Common myeloid progenitor, CD34-positive (primary cell): ENCODE results near the gene MEGF11.
A peak's percentile ranks its signal among the peaks of the same experiment; 100 is the strongest.

ENCODE experiments used
- CTCF ChIA-PET: fragments of 350-600 bp; sonication (Branson Sonifier 250); formaldehyde crosslinking; loops from one replicate; lab custom pipeline; 2021; ENCODE audit warnings: antibody characterized with exemption; lab: Charles Lee
- POLR2A ChIA-PET: fragments of 350-600 bp; sonication (Branson Sonifier 250); formaldehyde crosslinking; loops from one replicate; lab custom pipeline; 2021; ENCODE audit warnings: antibody characterized with exemption; lab: Charles Lee
- DNase-seq, 3 donors: peaks; one replicate each; pipeline versions ENCODE4 v3.0.0 to v3.0.0-alpha.2; 2013
- H3K27ac ChIP-seq, 2 experiments: 1 replicate in 1 of 2; 2 replicates in 1 of 2; pipeline ENCODE4 v1.7.0; 2013; ENCODE audit warnings: inconsistent platforms in 2 of 2, low read length in 2 of 2, mild to moderate bottlenecking in 2 of 2, low read depth in 1 of 2, moderate library complexity in 1 of 2; ENCODE audit not compliant: severe bottlenecking in 2 of 2, insufficient read depth in 1 of 2, poor library complexity in 1 of 2
- H3K27me3 ChIP-seq, 5 experiments: replicated peaks in 2 of 5; 1 replicate in 3 of 5; 2 replicates in 2 of 5; pipeline versions ENCODE4 v1.6.1 to v1.7.0; 2013; ENCODE audit warnings: low read length in 4 of 5, mild to moderate bottlenecking in 2 of 5, moderate library complexity in 2 of 5, inconsistent platforms in 1 of 5; ENCODE audit not compliant: insufficient read depth in 5 of 5, control insufficient read depth in 4 of 5
- H3K36me3 ChIP-seq, 4 experiments: 1 replicate in 2 of 4; 2 replicates in 2 of 4; pipeline versions ENCODE4 v1.6.1 to v1.7.0; 2013; ENCODE audit warnings: low read length in 3 of 4, control low read depth in 1 of 4, mild to moderate bottlenecking in 1 of 4; ENCODE audit not compliant: control insufficient read depth in 4 of 4, insufficient read depth in 4 of 4
- H3K4me1 ChIP-seq, 4 experiments: 1 replicate in 3 of 4; 2 replicates in 1 of 4; pipeline versions ENCODE4 v1.6.1 to v1.7.1; 2013; ENCODE audit warnings: low read length in 3 of 4, mild to moderate bottlenecking in 3 of 4, control low read depth in 1 of 4, inconsistent platforms in 1 of 4, moderate library complexity in 1 of 4; ENCODE audit not compliant: control insufficient read depth in 4 of 4, insufficient read depth in 4 of 4; ENCODE audit errors: control extremely low read depth in 1 of 4
- H3K4me3 ChIP-seq, 7 experiments: 1 replicate in 4 of 7; 2 replicates in 3 of 7; pipeline versions ENCODE4 v1.5.1 to v1.7.0; 2013; ENCODE audit warnings: mild to moderate bottlenecking in 7 of 7, low read length in 6 of 7, moderate library complexity in 6 of 7, inconsistent platforms in 2 of 7, low read depth in 2 of 7, control low read depth in 1 of 7; ENCODE audit not compliant: insufficient read depth in 4 of 7, control insufficient read depth in 1 of 7; ENCODE audit errors: extremely low read depth in 1 of 7
- H3K9me3 ChIP-seq, 5 experiments: 1 replicate in 4 of 5; 2 replicates in 1 of 5; pipeline versions ENCODE4 v1.6.1 to v1.7.1; 2013; ENCODE audit warnings: low read length in 4 of 5, mild to moderate bottlenecking in 2 of 5, inconsistent platforms in 1 of 5, low read depth in 1 of 5, moderate library complexity in 1 of 5; ENCODE audit not compliant: control insufficient read depth in 4 of 5, insufficient read depth in 2 of 5; ENCODE audit errors: control extremely low read depth in 1 of 5
- WGBS: methylation state at CpG from one replicate; pipeline ENCODE4 v1.1.5; 2013; ENCODE audit not compliant: insufficient coverage; 5-methylcytosine and 5-hydroxymethylcytosine counted together

The MEGF11 gene

DNA sequence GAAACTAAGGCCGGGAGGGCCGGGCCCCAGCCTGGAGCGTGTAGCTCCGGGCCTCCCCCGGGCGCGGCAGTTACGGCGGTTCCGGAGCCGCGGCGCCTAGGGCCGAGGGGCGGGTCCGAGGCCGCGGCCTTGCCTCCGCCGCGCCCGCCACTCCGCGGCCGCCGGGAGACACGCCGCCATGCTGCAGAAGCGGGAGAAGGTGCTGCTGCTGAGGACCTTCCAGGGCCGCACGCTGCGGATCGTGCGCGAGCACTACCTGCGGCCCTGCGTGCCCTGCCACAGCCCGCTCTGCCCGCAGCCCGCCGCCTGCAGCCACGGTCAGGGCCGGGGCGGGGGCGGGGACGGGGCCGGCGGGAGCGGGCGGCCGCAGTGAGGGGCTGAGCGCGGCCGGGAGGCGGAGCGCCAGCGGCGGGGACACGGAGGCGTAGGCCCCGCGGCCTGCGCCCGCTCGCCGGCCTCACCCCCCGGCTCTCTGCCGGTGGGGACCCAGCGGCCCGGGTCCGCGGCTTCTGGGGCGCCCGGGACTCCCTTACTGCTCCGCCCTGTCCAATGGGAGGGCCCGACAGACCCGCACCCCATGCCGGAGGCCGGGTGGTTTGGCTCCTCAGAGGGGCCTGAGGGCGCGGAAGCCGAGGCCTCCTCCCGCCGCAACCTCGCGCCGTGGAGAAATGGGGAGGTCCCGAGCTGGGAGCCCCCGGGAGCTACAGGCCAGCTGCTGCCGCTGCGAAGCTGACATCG is 40.0 kb upstream of the MEGF11 start, which contains the start of gene DIS3L:
DIS3L (plus strand) TSS at position 150 of the 738 bp plus-strand sequence; CDS start at position 179, 29 bp downstream.
- peak within 1 kb of the TSS; percentile 53 to 89 (median 69) for H3K4me3 ChIP-seq
- no peaks in the 10 kb centered on the region for H3K27me3 ChIP-seq
- WGBS: under 1% methylated on average over 76 of the region's 92 CpGs
- peaks cover 17 to 40% (median 27%) of the 10 kb centered on the region in 4 experiments for H3K4me1 ChIP-seq
- no peaks in the 10 kb centered on the region for H3K9me3 ChIP-seq
- peak within 1 kb of the TSS; percentile 86 to 90 for H3K27ac ChIP-seq
- POLR2A ChIA-PET: interaction anchor here (0.6 to 1.2 kb wide), 2 partner anchors 9 to 429 kb away, joined by 3 read pairs; no protein-coding TSS in a partner anchor
- DNase-seq: peak; percentile 66 to 86 (median 83)
- CTCF ChIA-PET: interaction anchor here (1.2 kb wide), 1 partner anchor 203 kb away, joined by 3 read pairs; no protein-coding TSS in a partner anchor
- H3K36me3 ChIP-seq: peaks cover 0 to 14% (median 5%) of the 10 kb centered on the region in 4 experiments

DNA sequence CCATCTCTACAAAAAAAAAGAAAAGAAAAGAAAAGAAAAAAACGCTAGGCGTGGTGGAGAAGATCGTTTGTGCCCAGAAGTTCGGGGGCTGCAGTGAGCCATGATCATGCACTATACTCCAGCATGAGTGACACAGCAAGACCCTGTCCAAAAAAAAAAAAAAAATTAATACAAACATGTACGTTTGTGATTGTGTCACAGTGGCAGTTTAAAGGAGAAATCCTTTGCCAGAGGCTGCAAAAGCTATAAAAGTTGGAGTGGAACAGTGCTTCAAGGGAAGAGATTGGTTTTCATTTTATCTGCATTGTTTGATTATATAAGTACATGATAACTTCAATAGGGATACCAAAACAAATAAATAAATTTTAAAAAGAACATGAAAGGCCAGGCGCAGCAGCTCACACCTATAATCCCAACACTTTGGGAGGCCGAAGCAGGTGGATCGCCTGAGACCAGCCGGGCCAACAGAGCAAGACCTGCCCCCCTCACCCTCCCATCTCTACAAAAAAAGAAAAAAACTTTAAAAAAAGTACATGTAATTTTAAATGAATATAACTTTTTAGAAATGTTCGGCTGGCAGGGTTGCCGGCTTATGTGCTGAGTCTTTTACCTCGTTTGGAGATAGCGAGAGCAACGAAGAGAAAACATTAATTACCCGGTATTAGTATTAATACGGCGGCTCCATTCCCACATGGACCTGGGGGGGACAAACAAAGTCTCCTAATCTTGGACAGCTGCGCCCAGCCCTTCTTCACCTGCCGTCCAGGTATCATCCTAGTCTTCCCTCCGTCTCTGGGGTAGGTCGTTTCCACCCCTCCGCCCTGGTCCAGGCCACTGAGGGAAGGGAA is 39.2 kb upstream of the MEGF11 start:
- peaks cover 0 to 8% (median 1%) of the 10 kb centered on the region in 4 experiments for H3K36me3 ChIP-seq
- peaks cover 17 to 40% (median 27%) of the 10 kb centered on the region in 4 experiments for H3K4me1 ChIP-seq
- peak overlapping the region; percentile 86 to 90 for H3K27ac ChIP-seq
- peak overlapping the region; percentile 53 to 89 (median 69) for H3K4me3 ChIP-seq
- H3K27me3 ChIP-seq: no peaks in the 10 kb centered on the region
- DNase-seq: peak in 2 of 3 donors; percentile 73 to 80
- no peaks in the 10 kb centered on the region for H3K9me3 ChIP-seq
- CTCF ChIA-PET: interaction anchor here (1.2 kb wide), 1 partner anchor 204 kb away, joined by 3 read pairs; no protein-coding TSS in a partner anchor
- WGBS: 10% methylated on average over 11 of the region's 22 CpGs
- POLR2A ChIA-PET: no interaction called here

DNA sequence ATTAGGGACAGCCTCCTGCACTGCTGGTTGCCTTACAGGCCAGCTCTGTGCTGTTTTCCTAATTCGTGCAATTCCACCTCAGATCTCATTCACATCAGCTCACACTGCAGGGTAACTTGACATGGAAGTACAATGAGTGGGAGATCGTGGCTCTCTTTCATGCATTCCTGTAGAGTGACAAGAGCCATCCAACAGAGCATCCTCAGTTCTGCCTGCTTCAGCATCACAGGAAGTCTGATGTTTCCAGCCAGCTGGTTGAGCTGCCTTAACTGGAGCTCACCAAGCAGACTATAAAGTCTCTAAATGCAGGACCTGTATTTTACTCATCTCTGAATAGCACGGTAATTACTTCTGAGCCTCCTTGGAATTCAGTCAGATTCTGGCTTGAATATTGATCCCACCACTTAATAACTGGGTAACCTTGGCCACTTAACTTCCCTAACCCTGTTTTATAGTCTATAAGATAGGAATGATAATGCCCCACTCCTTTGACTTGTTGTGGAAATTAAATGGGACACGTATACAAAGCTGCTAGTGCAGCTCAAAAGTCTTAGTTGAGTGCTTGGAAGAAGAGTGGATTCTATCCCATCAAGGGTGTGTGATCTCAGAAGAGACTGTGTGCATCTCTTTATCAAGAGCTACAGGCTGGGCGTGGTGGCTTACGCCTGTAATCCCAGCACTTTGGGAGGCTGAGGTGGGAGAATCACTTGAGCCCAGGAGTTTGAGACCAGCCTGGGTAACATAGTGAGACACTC is 38.4 kb upstream of the MEGF11 start:
- POLR2A ChIA-PET: interaction anchor here (0.5 to 0.6 kb wide), 3 partner anchors 180 to 1701 kb away, joined by 3 read pairs; no protein-coding TSS in a partner anchor
- peak overlapping the region in 4 of 7 experiments; percentile 69 to 89 (median 74) for H3K4me3 ChIP-seq
- H3K36me3 ChIP-seq: peaks cover 0 to 4% (median 0%) of the 10 kb centered on the region in 4 experiments
- H3K27ac ChIP-seq: peak overlapping the region in 1 of 2 experiments; percentile 90
- WGBS: 92% methylated on average over 4 of the region's 6 CpGs
- peaks cover 17 to 40% (median 28%) of the 10 kb centered on the region in 4 experiments for H3K4me1 ChIP-seq
- DNase-seq: no peak
- CTCF ChIA-PET: interaction anchor here (0.8 to 1.2 kb wide), 2 partner anchors 205 to 207 kb away, joined by 3 read pairs; no protein-coding TSS in a partner anchor
- H3K9me3 ChIP-seq: no peaks in the 10 kb centered on the region
- no peaks in the 10 kb centered on the region for H3K27me3 ChIP-seq

DNA sequence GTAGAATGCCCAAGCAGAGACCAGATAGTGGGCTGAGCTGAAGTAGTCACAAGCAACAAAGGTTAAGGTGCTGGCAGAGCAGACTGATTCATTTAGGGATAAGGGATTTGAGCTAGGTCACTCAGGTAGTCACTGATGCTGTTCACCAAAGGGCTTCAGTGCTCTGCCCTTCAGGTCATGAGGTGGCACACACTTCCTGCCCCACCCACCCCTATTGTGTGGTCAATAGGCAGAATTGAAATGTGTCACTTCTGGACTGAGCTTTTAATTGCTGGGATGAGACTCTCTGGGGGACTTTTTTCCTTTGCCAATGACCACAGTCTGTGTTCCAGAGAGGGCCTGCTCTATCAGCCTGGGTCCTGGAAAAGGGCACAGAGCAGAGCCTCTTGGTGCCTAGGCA is 37.0 kb upstream of the MEGF11 start:
- no peak for DNase-seq
- H3K27ac ChIP-seq: no peak overlapping the region
- H3K36me3 ChIP-seq: no peaks in the 10 kb centered on the region
- CTCF ChIA-PET: interaction anchor here (1.2 kb wide), 1 partner anchor 40 kb away, joined by 3 read pairs; no protein-coding TSS in a partner anchor
- no peak overlapping the region for H3K4me3 ChIP-seq
- no peaks in the 10 kb centered on the region for H3K9me3 ChIP-seq
- H3K4me1 ChIP-seq: peaks cover 17 to 43% (median 30%) of the 10 kb centered on the region in 4 experiments
- POLR2A ChIA-PET: no interaction called here
- H3K27me3 ChIP-seq: no peaks in the 10 kb centered on the region

DNA sequence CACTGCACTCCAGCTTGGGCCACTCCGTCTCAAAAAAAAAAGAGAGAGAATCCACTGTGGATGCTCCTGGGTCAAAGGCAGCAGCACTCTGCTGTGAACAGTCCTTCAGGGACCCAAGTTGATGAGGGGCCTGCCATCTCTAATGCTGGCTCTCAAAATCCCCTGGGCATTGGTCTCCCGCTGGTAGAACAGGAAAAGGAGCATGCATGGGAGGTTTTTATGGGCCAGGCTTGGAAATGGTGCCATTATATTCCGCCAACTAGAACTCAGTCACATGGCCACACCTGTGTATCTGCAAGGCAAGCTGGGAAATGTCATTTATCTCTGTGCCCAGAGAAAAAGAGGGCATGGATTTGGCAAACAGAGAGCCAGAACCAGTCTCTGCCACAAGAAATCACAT is 36.5 kb upstream of the MEGF11 start:
- CTCF ChIA-PET: interaction anchor here (1.2 kb wide), 1 partner anchor 40 kb away, joined by 3 read pairs; no protein-coding TSS in a partner anchor

DNA sequence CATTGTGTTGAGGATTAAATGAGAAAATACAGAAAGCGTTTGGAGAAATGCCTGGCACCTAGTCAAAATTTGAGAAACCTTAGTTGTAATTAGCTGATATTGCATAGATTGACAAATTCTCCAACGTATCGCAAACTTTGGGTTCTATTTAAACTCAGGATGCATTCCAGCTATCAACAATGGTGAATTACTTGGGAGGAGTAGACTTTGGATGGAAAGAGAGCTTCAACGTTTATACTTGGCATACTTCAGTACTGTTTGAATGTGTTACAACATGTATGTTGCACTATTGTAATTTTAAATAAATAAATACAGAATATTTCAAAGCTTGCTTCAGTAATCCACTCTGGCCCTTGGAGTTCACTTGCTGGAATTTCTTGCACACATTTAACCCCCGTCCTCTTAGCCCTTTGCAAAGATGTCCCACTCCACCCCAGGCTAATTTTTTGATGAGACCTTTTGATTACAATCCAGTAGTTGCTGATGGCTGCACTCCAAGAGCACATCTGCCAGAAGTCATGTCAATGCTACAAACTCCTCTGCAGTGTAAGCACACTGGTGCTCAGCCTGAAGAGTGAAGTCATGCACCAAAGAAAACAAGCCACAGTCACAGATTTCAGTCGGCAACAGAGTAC is 35.1 kb upstream of the MEGF11 start:
- Histone ChIP-seq H3K4me3 (no peak overlapping the region), H3K4me1 (peaks cover 9 to 29% (median 18%) of the 10 kb centered on the region in 4 experiments), H3K27me3 (no peaks in the 10 kb centered on the region), H3K9me3 (no peaks in the 10 kb centered on the region), H3K27ac (no peak overlapping the region), H3K36me3 (peaks cover 0 to 4% (median 0%) of the 10 kb centered on the region in 4 experiments)
- WGBS: 94% methylated on average over 4 of the region's 6 CpGs
- no peak for DNase-seq
- ChIA-PET CTCF (interaction anchor here (0.7 to 1.9 kb wide), 9 partner anchors 11 to 693 kb away, joined by 3 to 8 read pairs (median 3); no protein-coding TSS in a partner anchor), POLR2A (no interaction called here)

More for the DNA sequence above, 36.5 kb upstream of the MEGF11 start:
- 96% methylated on average over 3 of the region's 3 CpGs for WGBS
- Histone ChIP-seq H3K4me1 (peaks cover 13 to 41% (median 28%) of the 10 kb centered on the region in 4 experiments), H3K27ac (no peak overlapping the region), H3K4me3 (no peak overlapping the region), H3K9me3 (no peaks in the 10 kb centered on the region), H3K36me3 (no peaks in the 10 kb centered on the region), H3K27me3 (no peaks in the 10 kb centered on the region)
- POLR2A ChIA-PET: no interaction called here
- no peak for DNase-seq
